ENCODE results near the gene HS3ST5. TPM values are rescaled to one million over a fixed set of nuclear protein-coding genes. Genes with fewer than 3 reads are reported as not detected.
A peak's percentile ranks its signal among the peaks of the same experiment; 100 is the strongest.

HS3ST5 gene
- polyA plus RNA-seq, 1 donor, result 2.4 TPM

DNA sequence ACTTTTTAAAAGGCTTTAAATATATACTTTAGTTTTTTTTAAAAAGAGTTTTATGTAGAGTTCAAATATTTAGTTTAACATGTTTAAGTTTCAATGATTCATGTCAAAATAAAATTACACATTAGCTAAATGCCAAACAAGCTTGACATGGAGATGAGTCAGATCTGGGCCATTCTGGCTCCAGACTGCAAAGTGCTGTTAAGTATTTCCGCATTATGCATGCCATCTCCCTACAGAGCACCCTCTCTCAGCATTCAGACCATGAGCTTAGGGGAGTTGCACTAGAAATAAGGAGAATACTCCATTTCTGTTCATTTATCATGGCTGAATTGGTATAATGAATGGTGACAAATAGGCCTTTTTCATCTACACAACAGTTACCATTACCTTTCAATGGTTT is 21.5 kb upstream of the HS3ST5 start:
- Histone ChIP-seq H3K36me3 (ENCODE audit: control insufficient read depth, insufficient read depth, low read length) (no peaks in the 10 kb centered on the region), H3K27me3 (ENCODE audit: control insufficient read depth, insufficient read depth, low read length) (no peaks in the 10 kb centered on the region), H3K27ac (ENCODE audit: low read length) (no peak overlapping the region), H3K4me1 (ENCODE audit: control insufficient read depth, insufficient read depth, low read length) (no peaks in the 10 kb centered on the region), H3K4me3 (ENCODE audit: low read length) (no peak overlapping the region), H3K9me3 (ENCODE audit: control insufficient read depth, low read depth, low read length) (no peaks in the 10 kb centered on the region)
- WGBS (ENCODE audit: insufficient coverage, low lambda C conversion rate), result no CpG with 5 or more reads among the region's 1 CpG
- no peak for DNase-seq

DNA sequence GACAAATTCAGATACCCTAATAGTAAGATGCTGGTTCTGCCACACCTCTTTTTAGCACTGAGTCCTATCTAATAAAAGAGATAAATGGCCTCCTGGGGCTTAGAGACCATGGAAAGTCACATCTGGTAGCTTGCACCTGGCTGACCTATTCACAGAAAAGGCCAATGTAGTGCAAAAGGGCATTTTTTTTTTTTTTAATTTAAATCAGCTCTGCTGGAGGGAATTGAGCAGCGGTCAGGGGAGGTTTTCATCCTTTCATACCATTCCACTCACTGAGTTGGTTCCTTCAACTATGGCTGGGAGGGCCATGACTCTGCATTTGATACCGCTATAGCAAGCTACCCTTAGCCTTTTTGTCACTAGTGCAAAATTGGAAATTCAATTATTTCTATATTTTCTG is 20.1 kb upstream of the HS3ST5 start:
- Histone ChIP-seq H3K9me3 (ENCODE audit: control insufficient read depth, low read depth, low read length) (no peaks in the 10 kb centered on the region), H3K4me3 (ENCODE audit: low read length) (no peak overlapping the region), H3K4me1 (ENCODE audit: control insufficient read depth, insufficient read depth, low read length) (no peaks in the 10 kb centered on the region), H3K27me3 (ENCODE audit: control insufficient read depth, insufficient read depth, low read length) (no peaks in the 10 kb centered on the region), H3K36me3 (ENCODE audit: control insufficient read depth, insufficient read depth, low read length) (no peaks in the 10 kb centered on the region), H3K27ac (ENCODE audit: low read length) (no peak overlapping the region)
- DNase-seq, result no peak
- no CpG with 5 or more reads among the region's 2 CpGs for WGBS (ENCODE audit: insufficient coverage, low lambda C conversion rate)

DNA sequence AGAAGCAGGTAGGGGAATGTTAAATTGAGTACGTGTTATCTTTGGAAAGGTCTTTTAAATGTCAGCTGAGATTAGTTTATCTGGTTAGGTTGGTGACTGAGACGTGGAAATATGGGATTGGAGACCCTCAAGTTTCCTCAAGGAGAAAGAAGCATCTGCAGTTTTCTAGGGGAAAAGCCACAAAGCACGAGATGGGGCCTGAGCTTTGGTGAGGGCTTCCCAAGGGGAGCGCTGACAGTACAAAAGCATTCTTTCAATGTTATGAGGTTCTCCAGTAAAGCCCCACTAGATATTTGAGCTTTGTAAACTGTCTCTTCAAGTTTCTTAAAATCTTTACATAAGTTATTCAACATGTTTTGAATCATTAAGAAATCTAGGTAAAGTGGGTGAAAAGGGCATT is 19.6 kb upstream of the HS3ST5 start:
- no peaks in the 10 kb centered on the region for H3K4me1 ChIP-seq (ENCODE audit: control insufficient read depth, insufficient read depth, low read length)
- no peaks in the 10 kb centered on the region for H3K36me3 ChIP-seq (ENCODE audit: control insufficient read depth, insufficient read depth, low read length)
- no peak overlapping the region for H3K4me3 ChIP-seq (ENCODE audit: low read length)
- no peaks in the 10 kb centered on the region for H3K27me3 ChIP-seq (ENCODE audit: control insufficient read depth, insufficient read depth, low read length)
- DNase-seq, result no peak
- no peak overlapping the region for H3K27ac ChIP-seq (ENCODE audit: low read length)
- no peaks in the 10 kb centered on the region for H3K9me3 ChIP-seq (ENCODE audit: control insufficient read depth, low read depth, low read length)
- no CpG with 5 or more reads among the region's 4 CpGs for WGBS (ENCODE audit: insufficient coverage, low lambda C conversion rate)

DNA sequence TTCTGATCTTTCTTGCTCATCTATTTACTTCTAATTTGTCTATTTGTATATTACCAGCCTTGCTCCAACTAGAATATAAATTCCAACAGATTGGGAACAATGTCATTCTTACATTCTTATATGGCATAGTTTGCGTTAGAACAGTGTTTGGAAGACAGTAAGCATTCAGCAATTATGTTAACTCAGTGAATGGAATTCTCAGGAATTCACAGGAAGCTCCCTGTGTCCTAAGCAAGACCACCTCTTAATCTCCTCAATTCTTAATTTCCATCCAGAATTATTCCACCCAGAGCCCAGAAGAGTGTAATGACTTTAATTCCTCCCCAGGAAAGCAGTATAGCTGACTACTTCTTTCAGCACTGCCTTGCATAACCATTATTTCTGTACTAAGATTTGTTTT is 18.2 kb upstream of the HS3ST5 start:
- H3K36me3 ChIP-seq (ENCODE audit: control insufficient read depth, insufficient read depth, low read length), result no peaks in the 10 kb centered on the region
- no peaks in the 10 kb centered on the region for H3K9me3 ChIP-seq (ENCODE audit: control insufficient read depth, low read depth, low read length)
- no peak overlapping the region for H3K27ac ChIP-seq (ENCODE audit: low read length)
- no CpG with 5 or more reads among the region's 1 CpG for WGBS (ENCODE audit: insufficient coverage, low lambda C conversion rate)
- no peak overlapping the region for H3K4me3 ChIP-seq (ENCODE audit: low read length)
- DNase-seq, result no peak
- H3K4me1 ChIP-seq (ENCODE audit: control insufficient read depth, insufficient read depth, low read length), result no peaks in the 10 kb centered on the region
- no peaks in the 10 kb centered on the region for H3K27me3 ChIP-seq (ENCODE audit: control insufficient read depth, insufficient read depth, low read length)

DNA sequence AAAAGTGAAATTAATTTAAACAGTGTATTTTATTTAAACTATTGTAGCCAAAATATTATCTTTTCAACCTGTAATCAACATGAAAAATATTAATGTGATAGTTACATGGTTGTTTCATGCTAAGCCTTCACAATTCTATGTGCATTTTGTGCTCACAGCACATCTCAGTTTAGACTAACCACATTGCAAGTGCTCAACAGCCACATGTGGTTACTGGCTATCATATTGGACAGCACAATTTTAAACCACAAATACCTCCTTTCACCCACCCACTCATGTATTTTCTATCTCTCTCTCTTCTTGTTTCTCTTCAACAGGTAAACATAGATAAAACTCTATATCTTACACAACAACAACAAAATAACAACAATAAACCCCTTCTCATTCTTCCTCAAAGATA is 12.5 kb upstream of the HS3ST5 start:
- no peak overlapping the region for H3K27ac ChIP-seq (ENCODE audit: low read length)
- H3K36me3 ChIP-seq (ENCODE audit: control insufficient read depth, insufficient read depth, low read length), result no peaks in the 10 kb centered on the region
- no peaks in the 10 kb centered on the region for H3K9me3 ChIP-seq (ENCODE audit: control insufficient read depth, low read depth, low read length)
- no peaks in the 10 kb centered on the region for H3K27me3 ChIP-seq (ENCODE audit: control insufficient read depth, insufficient read depth, low read length)
- DNase-seq, result no peak
- no peaks in the 10 kb centered on the region for H3K4me1 ChIP-seq (ENCODE audit: control insufficient read depth, insufficient read depth, low read length)
- H3K4me3 ChIP-seq (ENCODE audit: low read length), result no peak overlapping the region

GRCh38 chr6:114354482-114354881 is 11.7 kb upstream of the HS3ST5 start:
- Histone ChIP-seq H3K27ac (ENCODE audit: low read length) (no peak overlapping the region), H3K27me3 (ENCODE audit: control insufficient read depth, insufficient read depth, low read length) (no peaks in the 10 kb centered on the region), H3K4me1 (ENCODE audit: control insufficient read depth, insufficient read depth, low read length) (no peaks in the 10 kb centered on the region), H3K4me3 (ENCODE audit: low read length) (no peak overlapping the region), H3K36me3 (ENCODE audit: control insufficient read depth, insufficient read depth, low read length) (no peaks in the 10 kb centered on the region), H3K9me3 (ENCODE audit: control insufficient read depth, low read depth, low read length) (no peaks in the 10 kb centered on the region)
- WGBS (ENCODE audit: insufficient coverage, low lambda C conversion rate), result no CpG with 5 or more reads among the region's 2 CpGs
- no peak for DNase-seq

- Histone ChIP-seq H3K4me3 (ENCODE audit: low read length) (no peak overlapping the region), H3K27me3 (ENCODE audit: control insufficient read depth, insufficient read depth, low read length) (peaks cover 8% of the 10 kb centered on the region), H3K36me3 (ENCODE audit: control insufficient read depth, insufficient read depth, low read length) (no peaks in the 10 kb centered on the region), H3K4me1 (ENCODE audit: control insufficient read depth, insufficient read depth, low read length) (peaks cover 8% of the 10 kb centered on the region), H3K9me3 (ENCODE audit: control insufficient read depth, low read depth, low read length) (no peaks in the 10 kb centered on the region), H3K27ac (ENCODE audit: low read length) (no peak overlapping the region)
- no CpG with 5 or more reads among the region's 4 CpGs for WGBS (ENCODE audit: insufficient coverage, low lambda C conversion rate)
- no peak for DNase-seq
These were observed 3.6 kb upstream of the HS3ST5 start for GRCh38 chr6:114346451-114346850.

DNA sequence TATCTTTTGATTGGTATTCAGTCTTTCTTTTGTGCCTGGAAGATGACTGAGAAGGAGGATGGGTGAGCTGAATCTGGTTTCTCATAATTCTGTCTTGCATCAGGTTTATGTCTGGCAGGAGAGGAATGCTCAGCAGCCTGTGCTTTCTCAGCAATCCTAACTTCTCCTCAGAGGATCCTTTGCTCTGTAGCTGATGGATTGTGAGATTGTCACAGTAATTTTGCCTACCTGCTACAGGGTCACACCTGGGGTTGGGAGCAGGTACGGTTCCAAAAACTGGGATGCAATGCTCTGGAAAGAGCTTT is 2.1 kb upstream of the HS3ST5 start:
- Histone ChIP-seq H3K27me3 (ENCODE audit: control insufficient read depth, insufficient read depth, low read length) (peaks cover 13% of the 10 kb centered on the region), H3K36me3 (ENCODE audit: control insufficient read depth, insufficient read depth, low read length) (no peaks in the 10 kb centered on the region), H3K27ac (ENCODE audit: low read length) (no peak overlapping the region), H3K9me3 (ENCODE audit: control insufficient read depth, low read depth, low read length) (no peaks in the 10 kb centered on the region), H3K4me1 (ENCODE audit: control insufficient read depth, insufficient read depth, low read length) (peaks cover 9% of the 10 kb centered on the region), H3K4me3 (ENCODE audit: low read length) (no peak overlapping the region)
- no CpG with 5 or more reads among the region's 1 CpG for WGBS (ENCODE audit: insufficient coverage, low lambda C conversion rate)
- no peak for DNase-seq

DNA sequence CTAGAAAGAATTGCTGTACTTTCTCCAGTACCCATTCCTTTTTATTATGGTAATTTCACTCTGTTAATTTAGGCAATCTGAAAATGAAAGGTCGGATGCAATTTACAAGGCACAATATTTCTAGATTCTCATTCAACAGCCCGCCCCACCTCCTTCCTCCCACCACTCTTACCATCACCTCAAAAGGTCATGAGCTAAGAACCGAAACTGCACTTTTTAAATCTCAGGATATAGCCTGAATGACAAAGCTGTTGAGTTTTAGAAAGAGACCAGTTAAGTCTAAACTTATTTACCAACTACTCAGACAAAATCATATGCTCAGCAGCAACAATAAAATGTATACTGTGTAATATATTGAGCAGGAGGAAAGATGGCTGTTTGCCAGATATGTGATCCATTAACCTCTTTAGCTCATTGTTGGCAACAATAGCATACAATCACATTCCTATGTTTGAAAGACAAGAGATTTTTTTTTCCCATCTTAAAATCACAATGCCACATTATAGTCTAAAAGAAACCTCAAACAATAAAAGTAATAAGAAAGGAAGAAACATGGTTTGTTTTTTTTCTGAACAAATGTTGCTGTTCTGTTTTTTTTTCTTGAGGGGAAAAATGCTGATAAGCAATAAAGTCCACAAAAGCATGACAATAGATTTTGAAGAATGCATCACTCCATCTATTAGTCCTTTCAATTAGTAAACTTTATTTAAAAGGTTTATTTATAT is 1.6 kb upstream of the HS3ST5 start:
- no peak overlapping the region for H3K4me3 ChIP-seq (ENCODE audit: low read length)
- no peak overlapping the region for H3K27ac ChIP-seq (ENCODE audit: low read length)
- peaks cover 9% of the 10 kb centered on the region for H3K4me1 ChIP-seq (ENCODE audit: control insufficient read depth, insufficient read depth, low read length)
- no CpG with 5 or more reads among the region's 3 CpGs for WGBS (ENCODE audit: insufficient coverage, low lambda C conversion rate)
- H3K9me3 ChIP-seq (ENCODE audit: control insufficient read depth, low read depth, low read length), result no peaks in the 10 kb centered on the region
- peaks cover 13% of the 10 kb centered on the region for H3K27me3 ChIP-seq (ENCODE audit: control insufficient read depth, insufficient read depth, low read length)
- DNase-seq, result no peak
- H3K36me3 ChIP-seq (ENCODE audit: control insufficient read depth, insufficient read depth, low read length), result no peaks in the 10 kb centered on the region

- peaks cover 9% of the 10 kb centered on the region for H3K4me1 ChIP-seq (ENCODE audit: control insufficient read depth, insufficient read depth, low read length)
- WGBS (ENCODE audit: insufficient coverage, low lambda C conversion rate), result 0% methylated on average over 1 of the region's 2 CpGs
- H3K36me3 ChIP-seq (ENCODE audit: control insufficient read depth, insufficient read depth, low read length), result no peaks in the 10 kb centered on the region
- DNase-seq, result no peak
- peak overlapping the region; percentile 59 for H3K4me3 ChIP-seq (ENCODE audit: low read length)
- no peak overlapping the region for H3K27ac ChIP-seq (ENCODE audit: low read length)
- peaks cover 13% of the 10 kb centered on the region for H3K27me3 ChIP-seq (ENCODE audit: control insufficient read depth, insufficient read depth, low read length)
- no peaks in the 10 kb centered on the region for H3K9me3 ChIP-seq (ENCODE audit: control insufficient read depth, low read depth, low read length)
These were observed 940 bp upstream of the HS3ST5 start for GRCh38 chr6:114343782-114344144.

DNA sequence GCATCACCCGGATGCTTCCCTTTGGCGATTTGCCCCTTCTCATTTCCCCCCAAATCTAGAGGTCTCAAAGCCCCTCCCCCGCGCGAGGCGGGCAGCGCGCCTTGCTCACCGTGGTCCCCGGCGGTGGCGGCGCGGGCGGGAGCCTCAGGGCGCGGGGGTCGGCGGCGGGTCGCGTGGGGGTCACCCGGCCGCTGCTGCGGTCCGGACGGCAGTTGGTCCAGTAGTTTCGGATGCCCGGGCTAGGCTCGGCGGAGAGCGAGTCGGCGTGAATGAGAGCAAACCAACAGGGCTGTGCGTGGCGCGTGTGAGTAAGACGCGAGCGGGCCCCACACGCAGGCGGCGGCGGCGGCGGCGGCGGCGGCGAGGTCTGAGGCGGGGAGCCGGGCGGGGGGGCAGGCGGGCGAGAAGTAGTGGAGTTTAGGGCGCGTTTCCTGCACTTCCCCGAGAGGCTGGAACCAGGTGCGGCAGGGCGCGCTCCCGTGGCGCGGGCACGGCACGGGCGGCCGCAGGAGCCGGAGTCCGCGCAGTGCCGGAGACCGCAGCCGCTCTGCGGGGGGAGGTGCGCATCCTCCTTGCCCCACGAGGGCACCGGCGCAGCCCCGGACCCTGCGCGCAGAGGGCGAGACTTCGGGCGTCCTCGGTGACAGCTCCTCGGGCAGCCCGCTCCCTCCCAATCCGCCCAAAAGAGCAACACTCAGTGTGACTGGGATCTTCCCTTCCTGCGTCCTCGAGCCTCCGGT is 567 bp downstream of the HS3ST5 start:
- Histone ChIP-seq H3K36me3 (ENCODE audit: control insufficient read depth, insufficient read depth, low read length) (no peaks in the 10 kb centered on the region), H3K4me3 (ENCODE audit: low read length) (peak overlapping the region; percentile 59), H3K9me3 (ENCODE audit: control insufficient read depth, low read depth, low read length) (no peaks in the 10 kb centered on the region), H3K4me1 (ENCODE audit: control insufficient read depth, insufficient read depth, low read length) (peaks cover 9% of the 10 kb centered on the region), H3K27me3 (ENCODE audit: control insufficient read depth, insufficient read depth, low read length) (peaks cover 13% of the 10 kb centered on the region), H3K27ac (ENCODE audit: low read length) (no peak overlapping the region)
- peak in 1 of 2 donors; percentile 55 for DNase-seq
- no CpG with 5 or more reads among the region's 92 CpGs for WGBS (ENCODE audit: insufficient coverage, low lambda C conversion rate)

Data from large intestine (tissue), 3 donors.